OCI-LY1 (cell line): ENCODE measurements around the gene GBA2.

Source experiments
- CTCF ChIP-seq: fragments of 200-600 bp; sonication (generic), shearing (Covaris generic); IDR thresholded peaks from 2 replicates; pipeline ENCODE4 v1.5.1; 2017; ENCODE audit warnings: mild to moderate bottlenecking, antibody characterized with exemption, low read length, moderate library complexity, mixed read lengths
- EZH2 ChIP-seq: fragments of 200-600 bp; sonication (generic), shearing (Covaris generic); IDR thresholded peaks from 2 replicates; pipeline ENCODE4 v1.8.0; 2017; ENCODE audit warnings: borderline replicate concordance, mixed run types, mild to moderate bottlenecking, antibody characterized with exemption, low read length, moderate library complexity, mixed read lengths

DNA sequence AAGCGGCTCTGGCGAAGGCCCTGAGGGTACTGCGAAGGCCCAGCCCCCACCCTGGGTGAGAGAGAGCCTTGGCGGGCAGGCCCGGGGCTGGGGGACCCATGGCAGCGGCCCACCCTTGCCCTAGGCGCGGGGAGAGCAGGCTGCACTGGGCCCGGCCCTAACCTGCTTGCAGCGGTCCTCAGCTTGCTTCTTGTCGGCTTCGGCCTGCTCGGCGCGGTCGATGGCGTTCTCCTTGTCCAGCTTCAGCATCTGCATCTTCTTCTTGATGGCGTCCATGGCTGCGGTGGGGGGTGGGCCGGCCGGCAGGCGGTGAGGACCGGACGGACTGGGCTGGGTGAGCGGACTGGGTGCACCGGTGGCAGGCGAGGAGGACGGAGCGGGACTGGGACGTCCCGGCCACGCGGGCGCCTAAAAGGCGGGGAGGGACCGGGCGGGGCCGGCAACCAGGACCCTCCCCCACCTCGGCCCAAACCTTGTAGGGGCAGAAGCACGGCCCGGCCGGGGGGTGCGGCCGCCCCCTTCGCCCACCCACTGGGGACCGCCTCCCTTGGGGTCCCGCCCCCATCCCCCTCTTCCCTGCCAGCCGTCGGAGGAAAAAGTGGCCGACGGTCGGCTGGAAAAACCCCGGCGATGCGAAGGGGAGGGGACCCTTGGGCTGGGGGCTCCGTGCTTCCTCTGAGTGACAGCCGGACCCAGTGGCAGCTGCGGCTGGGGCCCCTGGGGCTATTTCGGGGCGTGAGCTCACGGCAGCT lies 59.3 kb downstream of the GBA2 start, which contains the start of gene TPM2:
- TF ChIP-seq CTCF = no peak
- TF ChIP-seq EZH2 = no peak
